ENCODE measurements around the gene CRELD1. TPM values are rescaled to one million over a fixed set of nuclear protein-coding genes. Genes with fewer than 3 reads are reported as not detected.

CRELD1 gene
- total RNA-seq, 1 donor from 2014 or later = 18.7 TPM

Other genes starting within 250 kb of the CRELD1 start
- gene CPNE9, start 230.0 kb upstream of the CRELD1 start, total RNA-seq = 0.93 TPM in 1 of 2 replicates, not detected in the other
- gene BRPF1, start 202.1 kb upstream of the CRELD1 start, total RNA-seq = 44.6 and 45.9 TPM in 2 replicates
- 40.2 and 40.6 TPM in 2 replicates for gene OGG1, start 183.9 kb upstream of the CRELD1 start, total RNA-seq
- 55.0 and 57.8 TPM in 2 replicates for gene CAMK1, start 163.9 kb upstream of the CRELD1 start, total RNA-seq
- gene TADA3, start 141.4 kb upstream of the CRELD1 start, total RNA-seq = 63.4 and 63.6 TPM in 2 replicates
- 268 and 273 TPM in 2 replicates for gene ARPC4, start 140.8 kb upstream of the CRELD1 start, total RNA-seq
- 26.5 and 33.6 TPM in 2 replicates for gene TTLL3, start 123.6 kb upstream of the CRELD1 start, total RNA-seq
- gene RPUSD3, start 89.8 kb upstream of the CRELD1 start, total RNA-seq = 79.2 and 79.5 TPM in 2 replicates
- gene CIDEC, start 53.6 kb upstream of the CRELD1 start, total RNA-seq = not detected in 2 replicates
- gene JAGN1, start 43.2 kb upstream of the CRELD1 start, total RNA-seq = 42.4 and 46.3 TPM in 2 replicates
- gene IL17RE, start 31.0 kb upstream of the CRELD1 start, total RNA-seq = 3.2 and 3.5 TPM in 2 replicates
- 0.64 and 0.83 TPM in 2 replicates for gene IL17RC, start 16.7 kb upstream of the CRELD1 start, total RNA-seq
- 16.4 and 16.8 TPM in 2 replicates for gene PRRT3, start 18.6 kb downstream of the CRELD1 start, total RNA-seq
- 38.8 and 43.1 TPM in 2 replicates for gene EMC3, start 53.0 kb downstream of the CRELD1 start, total RNA-seq
- 63.4 and 64.2 TPM in 2 replicates for gene FANCD2, start 92.6 kb downstream of the CRELD1 start, total RNA-seq
- gene FANCD2OS, start 174.4 kb downstream of the CRELD1 start, total RNA-seq = not detected in 2 replicates
- 97.2 and 105 TPM in 2 replicates for gene BRK1, start 181.8 kb downstream of the CRELD1 start, total RNA-seq
- 59.6 and 65.8 TPM in 2 replicates for gene VHL, start 207.9 kb downstream of the CRELD1 start, total RNA-seq
- gene IRAK2, start 231.1 kb downstream of the CRELD1 start, total RNA-seq = 8.1 and 8.6 TPM in 2 replicates